Measurements from ENCODE around the gene MAP4K1.
"Not testable (repeated sequence)": the region's sequence is repeated elsewhere in the genome, so short reads cannot be mapped to it uniquely, and the experiment has no call there.

- not testable (repeated sequence) for TF ChIP-seq CTCF (IDR thresholded peaks at IDR 0.05); SIN3A (IDR thresholded peaks at IDR 0.05; ENCODE audit: borderline replicate concordance, insufficient read depth, low read depth, low read length); REST (IDR thresholded peaks at IDR 0.05; ENCODE audit: insufficient read depth in 1 of 2, low read depth in 2 of 2, low read length in 1 of 2); POLR2AphosphoS5 (IDR thresholded peaks at IDR 0.05; ENCODE audit: low read depth, low read length); TCF7L2 (IDR thresholded peaks at IDR 0.05; ENCODE audit: low read depth, low read length)
Measured at GRCh38 chr19:38631301-38631700, 13.5 kb upstream of the MAP4K1 start.
